ENCODE results near the gene AMOTL2.

Gene AMOTL2

GRCh38 chr3:134330883-134331810 is 43.1 kb downstream of the AMOTL2 start:
- DNase-seq, result no peak

DNA sequence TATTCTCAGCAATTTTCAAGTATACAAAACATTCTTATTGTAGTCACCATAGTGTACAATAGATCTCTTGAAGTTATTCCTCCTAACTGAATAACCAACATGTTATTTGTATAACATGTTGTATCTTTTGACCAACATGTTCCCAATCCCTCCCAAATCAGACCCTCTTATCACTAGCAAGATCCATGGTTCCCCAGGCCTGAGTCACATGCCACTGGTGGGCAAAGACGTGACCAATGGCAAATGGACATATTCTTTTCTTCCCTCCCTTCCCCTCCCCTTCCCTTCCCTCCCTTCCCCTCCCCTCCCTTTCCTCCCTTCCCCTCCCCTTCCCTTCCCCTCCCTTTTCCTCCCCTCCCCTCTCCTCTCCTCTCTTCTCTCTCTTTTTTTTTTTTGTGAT is 45.4 kb downstream of the AMOTL2 start:
- DNase-seq, result no peak

GRCh38 chr3:134328147-134328591 is 46.1 kb downstream of the AMOTL2 start:
- no peak for DNase-seq

DNA sequence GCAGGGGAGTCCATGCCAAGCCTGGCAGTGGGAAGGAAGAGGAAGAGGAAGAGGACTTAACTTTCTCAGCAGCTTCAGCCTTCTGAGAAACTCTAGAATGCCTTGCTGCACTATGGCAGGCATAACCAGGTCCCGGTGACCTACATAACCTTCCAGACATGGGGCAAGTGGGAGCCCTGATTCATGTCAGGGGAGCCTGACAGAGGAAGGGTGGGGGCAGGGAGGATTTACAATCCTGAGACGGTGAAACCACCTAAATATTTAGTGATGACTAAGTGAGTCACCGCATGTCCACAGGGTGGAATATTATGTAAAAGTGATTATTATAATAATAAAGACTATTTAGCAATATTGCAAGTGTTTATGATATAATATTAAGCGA is 46.7 kb downstream of the AMOTL2 start:
- no peak for DNase-seq

DNA sequence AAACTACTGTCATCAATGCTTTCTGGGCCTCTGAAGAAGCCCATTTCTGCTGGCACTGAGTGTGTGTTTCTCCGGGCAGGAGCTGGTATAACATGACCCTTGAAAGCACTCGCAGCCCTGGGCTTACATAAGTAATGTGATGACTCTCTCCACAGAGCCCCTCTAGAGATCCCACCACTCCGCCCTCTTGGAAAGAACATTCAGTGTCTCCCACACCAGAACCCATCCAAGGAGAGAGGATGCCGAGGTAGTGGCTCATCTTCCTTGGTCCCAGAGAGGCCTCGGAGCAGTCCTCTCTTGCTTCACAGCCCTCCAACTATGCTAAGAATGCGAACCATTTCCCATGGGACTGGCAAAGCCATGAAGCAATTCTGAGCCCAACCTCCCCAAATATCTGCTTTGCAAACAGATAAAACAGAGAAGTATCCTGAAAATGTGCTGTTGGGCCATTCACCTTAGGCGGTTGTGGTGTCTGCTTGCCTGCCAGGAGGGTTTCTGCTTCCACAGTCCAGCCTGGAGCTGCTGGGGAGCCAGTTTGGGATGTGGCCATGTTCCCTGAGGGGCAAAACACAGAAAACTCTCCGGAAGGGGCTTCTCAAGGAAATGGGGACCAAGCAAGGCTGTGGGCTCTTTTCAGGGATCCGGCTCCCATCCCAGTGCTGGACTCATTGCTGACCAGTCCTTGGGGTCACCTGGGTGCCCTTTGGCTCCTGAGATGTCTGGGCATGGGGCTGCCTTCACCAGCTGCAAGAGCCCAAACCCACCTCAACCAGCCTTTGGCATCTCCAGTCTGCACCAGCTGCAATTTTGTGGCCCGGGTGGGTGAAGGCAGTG is 47.3 kb downstream of the AMOTL2 start:
- DNase-seq, result no peak

- no peak for DNase-seq
These were observed 48.1 kb downstream of the AMOTL2 start for GRCh38 chr3:134326126-134326525.

DNA sequence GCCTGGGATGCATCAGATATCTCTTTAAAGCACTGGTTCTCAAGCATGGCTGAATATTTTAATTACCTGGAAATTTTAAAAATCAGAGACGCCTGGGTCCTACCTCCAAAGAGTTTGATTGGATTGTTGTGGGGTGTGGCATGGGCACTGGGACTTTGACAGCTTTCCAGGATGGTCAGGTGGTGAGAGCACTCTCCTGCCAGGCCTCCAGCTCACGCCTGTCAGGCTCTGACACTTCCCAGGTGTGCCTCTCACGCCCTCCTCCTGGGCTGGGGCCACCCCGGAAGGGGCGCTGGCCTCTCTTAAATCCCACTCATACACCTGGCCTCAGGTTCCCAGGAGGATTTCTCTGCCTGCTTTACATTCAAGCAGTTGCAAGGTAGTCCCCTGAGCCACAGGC is 48.5 kb downstream of the AMOTL2 start:
- no peak for DNase-seq

DNA sequence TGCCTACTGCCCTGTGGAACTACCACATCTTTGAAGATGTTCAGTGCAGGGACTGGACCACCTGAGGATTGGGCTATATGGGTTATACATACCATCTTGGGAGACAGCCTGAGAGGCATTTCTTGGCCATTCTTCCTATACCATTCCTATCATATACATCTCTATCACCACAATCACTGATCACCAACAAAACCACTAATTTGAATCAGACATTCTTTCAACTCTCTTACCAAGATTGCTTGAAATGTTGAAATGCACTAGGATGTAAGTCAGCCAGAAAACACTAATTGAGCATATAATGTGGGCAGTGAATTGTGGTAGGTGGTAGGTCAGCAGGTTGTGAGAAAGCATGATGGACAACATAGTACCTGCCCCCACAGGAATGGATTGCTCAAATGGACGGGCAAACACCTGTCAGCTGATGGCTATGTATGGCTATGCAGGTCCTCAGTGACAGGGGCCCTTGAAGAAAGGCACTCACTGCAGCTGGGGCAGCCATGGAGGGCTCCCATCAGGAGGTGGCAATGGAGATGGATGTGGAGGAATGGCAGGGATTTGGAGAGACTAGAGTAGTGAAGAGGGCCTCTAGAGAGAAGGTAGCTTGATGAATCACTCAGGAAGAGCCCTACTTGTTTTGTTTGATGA is 49.1 kb downstream of the AMOTL2 start:
- DNase-seq, result no peak

- no peak for DNase-seq
These were observed 50.0 kb downstream of the AMOTL2 start for GRCh38 chr3:134323966-134324962.

DNA sequence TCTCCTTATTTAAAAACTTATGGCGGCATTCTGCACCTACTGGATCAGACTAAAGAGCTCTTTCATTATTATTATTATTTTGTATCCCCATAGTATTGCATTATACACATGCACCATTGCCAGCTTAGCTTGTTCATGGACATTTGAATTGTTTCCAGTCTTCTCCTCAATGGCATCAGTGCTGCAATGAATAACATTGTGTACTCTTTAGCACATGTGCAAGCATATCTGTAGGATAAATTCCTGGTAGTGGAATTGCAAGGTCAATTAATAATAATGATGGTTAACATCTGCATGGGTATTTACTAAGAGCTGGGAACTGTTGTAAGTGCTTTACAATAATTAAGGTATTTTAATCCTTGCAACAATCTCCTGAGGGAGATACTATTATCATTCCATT is 52.0 kb downstream of the AMOTL2 start:
- DNase-seq, result no peak

DNA sequence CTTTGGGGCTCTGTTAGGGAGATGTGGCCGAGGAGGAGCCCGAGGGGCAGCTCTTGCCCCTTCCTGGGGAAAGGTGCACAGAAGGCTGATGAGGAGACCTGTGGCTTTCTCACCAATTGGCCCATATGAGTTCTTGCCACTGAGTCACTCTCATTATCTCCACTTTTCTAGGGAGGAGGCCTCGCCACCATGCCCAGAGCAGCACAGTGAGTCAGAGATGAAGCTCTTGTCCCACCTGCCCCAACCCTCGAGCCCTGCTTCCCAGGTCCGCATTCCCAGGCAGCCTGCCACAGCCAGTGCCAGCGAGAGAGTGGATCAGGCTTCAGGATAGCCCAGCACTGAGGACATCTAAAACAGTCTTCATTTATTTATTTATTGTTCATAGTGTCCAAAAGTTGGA is 53.5 kb downstream of the AMOTL2 start:
- no peak for DNase-seq

DNA sequence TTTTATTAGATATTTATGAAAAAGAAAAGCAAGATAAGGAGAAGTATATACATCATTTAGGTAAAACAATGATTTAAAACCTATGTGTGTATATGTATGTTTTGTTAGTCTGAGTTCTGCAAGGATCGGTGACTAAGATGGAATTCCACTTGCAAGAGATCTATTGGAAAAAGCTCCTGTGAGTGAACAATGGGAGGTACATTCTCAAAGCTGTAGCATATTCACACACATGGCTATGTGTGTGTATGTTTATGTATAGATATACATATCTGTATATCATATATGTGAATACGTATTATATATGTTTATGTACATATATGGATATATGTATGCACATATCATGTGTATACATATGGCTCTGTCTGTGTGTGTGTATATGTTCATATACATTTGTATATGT is 54.3 kb downstream of the AMOTL2 start:
- DNase-seq, result no peak

- no peak for DNase-seq
These were observed 56.1 kb downstream of the AMOTL2 start for GRCh38 chr3:134318166-134318565.

DNA sequence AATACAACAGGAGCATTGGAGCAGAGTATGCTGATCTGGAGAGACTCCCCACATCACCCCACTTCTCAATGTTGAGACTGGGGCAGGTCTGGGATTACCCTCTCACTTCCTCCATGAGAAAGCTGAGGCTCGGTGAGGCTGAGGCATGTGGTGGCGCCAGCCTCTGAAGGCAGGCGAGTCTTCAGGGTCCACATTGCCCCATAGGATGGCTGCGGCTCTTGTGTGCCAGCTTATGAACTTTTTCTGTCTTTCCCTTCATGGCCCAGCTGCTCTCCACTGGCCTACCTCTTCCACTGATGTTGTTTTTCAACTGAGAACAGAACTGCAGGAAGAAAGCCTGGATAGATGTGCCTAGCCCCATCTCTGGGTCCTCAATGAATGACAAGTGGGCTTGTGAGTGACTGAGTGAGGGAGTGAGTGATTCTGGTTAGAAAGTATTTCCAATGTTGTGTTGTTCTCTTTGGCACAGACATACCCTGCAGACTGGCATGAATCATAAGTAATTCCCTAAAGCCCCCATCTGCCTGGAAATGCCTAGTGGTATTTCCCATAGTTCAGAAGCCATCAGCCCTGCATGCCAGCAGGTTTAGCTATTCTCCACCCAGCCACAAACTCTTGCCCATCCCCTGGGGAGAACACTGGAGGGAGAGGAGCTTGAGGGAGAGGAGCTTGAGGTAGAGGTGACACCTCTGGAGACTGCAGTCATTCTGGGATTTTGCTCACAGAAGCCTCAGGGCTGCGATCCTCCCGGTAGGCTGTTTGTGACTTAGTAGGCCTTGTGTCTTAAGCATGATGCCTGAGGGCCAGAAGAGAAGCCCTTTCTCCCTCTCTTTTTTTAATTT is 56.9 kb downstream of the AMOTL2 start:
- no peak for DNase-seq

GRCh38 chr3:134315286-134316106 is 58.8 kb downstream of the AMOTL2 start:
- DNase-seq, result no peak

GRCh38 chr3:134314588-134315285 is 59.5 kb downstream of the AMOTL2 start:
- DNase-seq, result no peak

- DNase-seq, result no peak
These were observed 60.2 kb downstream of the AMOTL2 start for GRCh38 chr3:134313847-134314587.
